Endothelial cell of umbilical vein (primary cell): Measurements from ENCODE around the gene TMEM217. TPM values are rescaled to one million over a fixed set of nuclear protein-coding genes. Genes with fewer than 3 reads are reported as not detected.

ENCODE experiments used
- BruUV-seq: library from RNA; stranded (reverse); fragments of 400-500 nt; replicated peaks from 2 replicates; lab custom pipeline; 2021; lab: Mats Ljungman, UMichigan
- CTCF ChIA-PET: fragments of 300-600, 350-600 bp; sonication (Branson Sonifier 250); formaldehyde crosslinking; loops from one replicate; lab custom pipeline; 2021; ENCODE audit warnings: antibody characterized with exemption, inconsistent platforms; lab: Charles Lee
- POLR2A ChIA-PET: fragments of 300-600, 350-600 bp; sonication (Branson Sonifier 250); formaldehyde crosslinking; loops from one replicate; lab custom pipeline; 2021; ENCODE audit warnings: antibody characterized with exemption, inconsistent platforms; lab: Charles Lee
- DNase-seq: peaks from one replicate; pipeline ENCODE4 v3.0.0-alpha.2; 2011; ENCODE audit warnings: low read depth, low spot score
- FAIRE-seq: peaks from 2 replicates; lab custom pipeline; 2011; peaks lifted over from hg19 to GRCh38; lab: Jason Lieb, UNC
- H2AFZ ChIP-seq: 2 replicates; pipeline ENCODE4 v1.6.0; 2012; ENCODE audit warnings: low read depth, low read length, control low read depth, inconsistent platforms
- H3K27ac ChIP-seq: 2 replicates; pipeline ENCODE4 v1.5.1; 2011; ENCODE audit warnings: low read depth, mild to moderate bottlenecking, control low read depth, low read length, moderate library complexity; ENCODE audit not compliant: insufficient read depth
- H3K27me3 ChIP-seq, 2 experiments: 2 replicates each; pipeline versions ENCODE4 v1.6.0 to v1.6.1; 2011; ENCODE audit warnings: low read length in 2 of 2, mixed read lengths in 1 of 2; ENCODE audit not compliant: control insufficient read depth in 2 of 2, insufficient read depth in 2 of 2
- H3K36me3 ChIP-seq, 2 experiments: 2 replicates in 1 of 2; 3 replicates in 1 of 2; pipeline ENCODE4 v1.5.1; 2011; ENCODE audit warnings: low read length in 2 of 2, mild to moderate bottlenecking in 1 of 2, moderate library complexity in 1 of 2; ENCODE audit not compliant: control insufficient read depth in 2 of 2, insufficient read depth in 2 of 2; ENCODE audit errors: extremely low read depth in 1 of 2
- H3K4me1 ChIP-seq: 3 replicates; pipeline ENCODE4 v1.5.1; 2011; ENCODE audit warnings: mild to moderate bottlenecking, low read length; ENCODE audit not compliant: control insufficient read depth, insufficient read depth; ENCODE audit errors: extremely low read depth
- H3K4me2 ChIP-seq: 2 replicates; pipeline ENCODE4 v1.6.1; 2011; ENCODE audit warnings: low read length, control low read depth, mixed read lengths; ENCODE audit not compliant: insufficient read depth
- H3K4me3 ChIP-seq, 3 experiments: fragments of 200-600 bp in 1 of 3; sonication (generic), shearing (Covaris generic) in 1 of 3; replicated peaks in 1 of 3; 2 replicates each; pipeline ENCODE4 v1.5.1; 2011 to 2016; ENCODE audit warnings: control low read depth in 3 of 3, low read length in 3 of 3, mild to moderate bottlenecking in 2 of 3, inconsistent platforms in 1 of 3, low read depth in 1 of 3, moderate library complexity in 1 of 3; ENCODE audit not compliant: insufficient read depth in 1 of 3
- H3K79me2 ChIP-seq: 2 replicates; pipeline ENCODE4 v1.6.0; 2012; ENCODE audit warnings: low read length, inconsistent platforms; ENCODE audit not compliant: control insufficient read depth, insufficient read depth
- H3K9ac ChIP-seq: replicated peaks from 2 replicates; pipeline ENCODE3; 2011; ENCODE audit warnings: low read length, control low read depth; ENCODE audit not compliant: insufficient read depth; ENCODE audit errors: extremely low read depth
- H3K9me1 ChIP-seq: replicated peaks from 3 replicates; pipeline ENCODE4 v1.6.0; 2011; ENCODE audit warnings: mild to moderate bottlenecking, low read length; ENCODE audit not compliant: control insufficient read depth, insufficient read depth; ENCODE audit errors: extremely low read depth
- H3K9me3 ChIP-seq: replicated peaks from 2 replicates; pipeline ENCODE4 v1.5.1; 2012; ENCODE audit warnings: low read length, inconsistent platforms; ENCODE audit not compliant: control insufficient read depth, insufficient read depth
- H4K20me1 ChIP-seq: replicated peaks from 2 replicates; pipeline ENCODE3; 2011; ENCODE audit warnings: mild to moderate bottlenecking, low read length; ENCODE audit not compliant: control insufficient read depth, insufficient read depth; ENCODE audit errors: extremely low read depth
- EZH2 ChIP-seq: IDR thresholded peaks from 2 replicates; pipeline ENCODE4 v1.6.1; 2012; ENCODE audit warnings: borderline replicate concordance, low read depth, mild to moderate bottlenecking, moderate library complexity, low read length, inconsistent platforms; ENCODE audit not compliant: severe bottlenecking
- FOS ChIP-seq: IDR thresholded peaks from 2 replicates; pipeline ENCODE4 v1.6.1; 2011; ENCODE audit warnings: mild to moderate bottlenecking, low read length, moderate library complexity, borderline replicate concordance; ENCODE audit not compliant: insufficient read depth
- GATA2 ChIP-seq: IDR thresholded peaks from 2 replicates; pipeline ENCODE4 v1.7.0; 2011; ENCODE audit warnings: low read depth, mild to moderate bottlenecking, moderate library complexity, mixed read lengths, low read length; ENCODE audit not compliant: insufficient read length, insufficient read depth
- dilution Hi-C: fragments of 300-500 bp; cut with MboI; formaldehyde crosslinking; loops from one replicate; pipeline ENCODE4 v1.15.0; 2019; ENCODE audit warnings: low sequenced_read_pairs; ENCODE audit not compliant: extremely low pct_ligation_motif_present
- intact Hi-C: fragments of 100-400 bp; cut with micrococcal nuclease; formaldehyde crosslinking; loops from one replicate; pipeline ENCODE4 v1.10.0; 2022
- polyA plus RNA-seq, 4 experiments: library from polyadenylated mRNA; depleted of rRNA in 3 of 4; stranded (reverse) in 3 of 4; unstranded in 1 of 4; fragments of >200 nt; gene quantifications; 2 replicates each; pipeline versions ENCODE4 v1.2.1 to v1.2.3, GENCODE V29; 2011 to 2012; ENCODE audit warnings: missing spikeins in 1 of 4
- total RNA-seq: library from RNA; stranded (reverse); gene quantifications from 2 replicates; pipeline ENCODE4 v1.2.3, GENCODE V29; 2021
- TF ChIP-seq, protein P1 (sequence below), 2 donors: IDR thresholded peaks; 1 replicate in 1 of 2; 2 replicates in 1 of 2; pipeline ENCODE4 v1.5.1; 2011; ENCODE audit warnings: low read length in 2 of 2, mild to moderate bottlenecking in 2 of 2, moderate library complexity in 2 of 2, control low read depth in 1 of 2, inconsistent platforms in 1 of 2, low read depth in 1 of 2; ENCODE audit not compliant: insufficient read depth in 1 of 2; ENCODE audit errors: extremely low read depth in 1 of 2

The TMEM217 gene
- total and polyA plus RNA-seq, 2 donors (not counting 3 experiments of a cell fraction or from before 2014, with no cell fraction given), result 6.8 to 15.8 TPM

DNA sequence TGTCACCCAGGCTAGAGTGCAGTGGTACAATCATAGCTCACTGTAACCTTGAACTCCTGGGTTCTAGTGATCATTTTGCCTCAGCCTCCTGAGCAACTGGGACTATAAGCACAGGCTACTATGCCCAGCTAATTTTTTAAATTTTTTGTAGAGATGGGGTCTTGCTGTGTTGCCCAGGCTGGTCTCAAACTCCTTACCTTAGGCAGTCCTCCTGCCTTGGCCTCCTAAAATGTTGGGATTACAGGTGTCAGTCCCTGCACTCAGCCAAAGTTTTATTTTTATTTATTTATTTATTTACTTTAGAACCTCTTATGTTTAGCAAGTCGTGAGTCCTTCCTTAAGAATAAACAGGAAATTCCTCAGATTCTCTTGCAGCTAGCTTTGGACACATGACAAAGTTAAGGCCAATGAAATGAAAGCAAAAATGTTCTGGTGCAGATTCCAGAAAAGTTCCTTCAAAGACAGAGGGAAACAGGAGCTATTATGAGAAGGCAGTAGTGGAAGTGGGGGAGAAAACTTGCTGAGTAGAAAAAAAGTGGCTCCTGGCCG lies 68.9 kb downstream of the TMEM217 start:
- BruUV-seq, result no TSS peak
- Histone ChIP-seq H4K20me1 (no peaks in the 10 kb centered on the region), H3K9ac (no peak overlapping the region), H3K4me1 (no peaks in the 10 kb centered on the region), H3K9me3 (no peaks in the 10 kb centered on the region), H3K4me2 (no peak overlapping the region), H2AFZ (no peak overlapping the region), H3K27me3 (peaks cover 0 to 6% of the 10 kb centered on the region in 2 experiments), H3K79me2 (no peaks in the 10 kb centered on the region), H3K27ac (no peak overlapping the region), H3K36me3 (no peaks in the 10 kb centered on the region), H3K4me3 (no peak overlapping the region), H3K9me1 (no peaks in the 10 kb centered on the region)
- POLR2A ChIA-PET, result no interaction called here
- intact Hi-C loops, result no loop called here
- CTCF ChIA-PET, result interaction anchor here (1.1 to 1.7 kb wide), 5 partner anchors 8 to 171 kb away, joined by 3 to 6 read pairs (median 5); no protein-coding TSS in a partner anchor
- no peak for DNase-seq
- TF ChIP-seq FOS (no peak), EZH2 (no peak), GATA2 (no peak)
- TF ChIP-seq, protein P1, sequence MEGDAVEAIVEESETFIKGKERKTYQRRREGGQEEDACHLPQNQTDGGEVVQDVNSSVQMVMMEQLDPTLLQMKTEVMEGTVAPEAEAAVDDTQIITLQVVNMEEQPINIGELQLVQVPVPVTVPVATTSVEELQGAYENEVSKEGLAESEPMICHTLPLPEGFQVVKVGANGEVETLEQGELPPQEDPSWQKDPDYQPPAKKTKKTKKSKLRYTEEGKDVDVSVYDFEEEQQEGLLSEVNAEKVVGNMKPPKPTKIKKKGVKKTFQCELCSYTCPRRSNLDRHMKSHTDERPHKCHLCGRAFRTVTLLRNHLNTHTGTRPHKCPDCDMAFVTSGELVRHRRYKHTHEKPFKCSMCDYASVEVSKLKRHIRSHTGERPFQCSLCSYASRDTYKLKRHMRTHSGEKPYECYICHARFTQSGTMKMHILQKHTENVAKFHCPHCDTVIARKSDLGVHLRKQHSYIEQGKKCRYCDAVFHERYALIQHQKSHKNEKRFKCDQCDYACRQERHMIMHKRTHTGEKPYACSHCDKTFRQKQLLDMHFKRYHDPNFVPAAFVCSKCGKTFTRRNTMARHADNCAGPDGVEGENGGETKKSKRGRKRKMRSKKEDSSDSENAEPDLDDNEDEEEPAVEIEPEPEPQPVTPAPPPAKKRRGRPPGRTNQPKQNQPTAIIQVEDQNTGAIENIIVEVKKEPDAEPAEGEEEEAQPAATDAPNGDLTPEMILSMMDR (IDR thresholded peaks at IDR 0.05; ENCODE audit: extremely low read depth in 1 of 2, insufficient read depth in 1 of 2, low read depth in 1 of 2, low read length in 2 of 2), result no peak
- FAIRE-seq, result no peak
- dilution Hi-C loops, result no loop called here
